Gastroesophageal sphincter (tissue), 4 donors: ENCODE data around the gene NUDT14. TPM values are rescaled to one million over a fixed set of nuclear protein-coding genes. Genes with fewer than 3 reads are reported as not detected.

ENCODE experiments used
- ATAC-seq: fragments of 150-250 bp; one replicate; pipeline ENCODE4 v1.9.1; 2016; ENCODE audit warnings: mild to moderate bottlenecking, moderate library complexity
- H3K27ac ChIP-seq, 4 donors: fragments of 200-600 bp; sonication (generic) in 3 of 4; 1 replicate in 3 of 4; 2 replicates in 1 of 4; pipeline ENCODE4 v1.5.1; 2016 to 2019
- H3K27me3 ChIP-seq: fragments of 200-600 bp; sonication (generic); one replicate; pipeline ENCODE4 v1.5.1; 2019
- H3K36me3 ChIP-seq, 2 donors: fragments of 200-600 bp; sonication (generic); one replicate each; pipeline ENCODE4 v1.5.1; 2019; ENCODE audit warnings: control low read depth in 1 of 2
- H3K4me1 ChIP-seq, 3 donors: fragments of 200-600 bp; sonication (generic); 1 replicate in 2 of 3; 2 replicates in 1 of 3; pipeline ENCODE4 v1.5.1; 2016 to 2019; ENCODE audit warnings: control low read depth in 2 of 3
- H3K4me3 ChIP-seq, 2 donors: fragments of 200-600 bp; sonication (generic); one replicate each; pipeline ENCODE4 v1.5.1; 2019; ENCODE audit warnings: mild to moderate bottlenecking in 1 of 2, moderate library complexity in 1 of 2
- H3K9me3 ChIP-seq, 3 donors: fragments of 200-600 bp; sonication (generic); one replicate each; pipeline ENCODE4 v1.5.1; 2017 to 2019; ENCODE audit warnings: control low read depth in 2 of 3
- EP300 ChIP-seq: sonication (generic); formaldehyde crosslinking; IDR thresholded peaks from one replicate; pipeline ENCODE4 v1.6.1; 2017; ENCODE audit warnings: antibody characterized with exemption, mild to moderate bottlenecking
- POLR2A ChIP-seq, 2 donors: fragments of 450-650 bp; IDR thresholded peaks; one replicate each; pipeline ENCODE4 v1.6.1; 2017; ENCODE audit warnings: antibody characterized with exemption in 2 of 2, mild to moderate bottlenecking in 2 of 2, moderate library complexity in 1 of 2
- POLR2AphosphoS5 ChIP-seq: sonication (generic); formaldehyde crosslinking; IDR thresholded peaks from one replicate; pipeline ENCODE4 v1.6.1; 2017; ENCODE audit warnings: antibody characterized with exemption
- WGBS, 2 donors: methylation state at CpG; one replicate each; pipeline ENCODE4 v1.1.5; 2018; ENCODE audit warnings: low coverage in 1 of 2; 5-methylcytosine and 5-hydroxymethylcytosine counted together
- total RNA-seq, 4 donors: library from RNA; depleted of rRNA; stranded (reverse); fragments of >200 nt; gene quantifications; one replicate each; pipeline ENCODE4 v1.1.0, GENCODE V29; 2016
- TF ChIP-seq, protein P1 (sequence below), 4 experiments: fragments of 200-600 bp in 2 of 4; fragments of 450-650 bp in 2 of 4; sonication (generic) in 1 of 4; IDR thresholded peaks; one replicate each; pipeline ENCODE4 v1.5.1; 2017 to 2019; ENCODE audit warnings: antibody characterized with exemption in 4 of 4, mild to moderate bottlenecking in 2 of 4, moderate library complexity in 2 of 4

The NUDT14 gene
- total RNA-seq, 4 donors from 2014 or later = 3.4 to 8.4 (median 4.6) TPM

DNA sequence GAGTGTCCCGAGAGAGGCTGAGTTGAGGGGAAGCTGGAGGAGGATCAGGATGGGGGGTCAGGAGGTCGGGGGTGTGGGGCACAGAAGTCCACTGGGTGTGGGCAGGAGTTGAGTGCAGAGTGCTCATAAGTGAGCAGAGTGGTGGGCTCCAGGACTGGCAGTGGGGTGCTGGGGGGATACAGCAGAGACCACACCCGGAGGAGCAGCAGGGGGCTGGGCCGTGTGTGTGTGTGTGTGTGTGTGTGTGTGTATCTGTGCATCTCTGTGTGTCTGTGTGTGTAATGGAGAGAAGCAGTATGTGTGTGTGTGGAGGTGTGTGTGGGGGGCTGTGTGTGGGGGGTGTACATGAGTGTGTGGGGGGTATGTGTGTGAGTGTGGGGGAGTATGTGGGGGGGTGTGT, 4.9 kb upstream of the NUDT14 start:
- TF ChIP-seq EP300 (no peak), POLR2AphosphoS5 (no peak), POLR2A (IDR thresholded peaks at IDR 0.05) (no peak)
- TF ChIP-seq, protein P1, sequence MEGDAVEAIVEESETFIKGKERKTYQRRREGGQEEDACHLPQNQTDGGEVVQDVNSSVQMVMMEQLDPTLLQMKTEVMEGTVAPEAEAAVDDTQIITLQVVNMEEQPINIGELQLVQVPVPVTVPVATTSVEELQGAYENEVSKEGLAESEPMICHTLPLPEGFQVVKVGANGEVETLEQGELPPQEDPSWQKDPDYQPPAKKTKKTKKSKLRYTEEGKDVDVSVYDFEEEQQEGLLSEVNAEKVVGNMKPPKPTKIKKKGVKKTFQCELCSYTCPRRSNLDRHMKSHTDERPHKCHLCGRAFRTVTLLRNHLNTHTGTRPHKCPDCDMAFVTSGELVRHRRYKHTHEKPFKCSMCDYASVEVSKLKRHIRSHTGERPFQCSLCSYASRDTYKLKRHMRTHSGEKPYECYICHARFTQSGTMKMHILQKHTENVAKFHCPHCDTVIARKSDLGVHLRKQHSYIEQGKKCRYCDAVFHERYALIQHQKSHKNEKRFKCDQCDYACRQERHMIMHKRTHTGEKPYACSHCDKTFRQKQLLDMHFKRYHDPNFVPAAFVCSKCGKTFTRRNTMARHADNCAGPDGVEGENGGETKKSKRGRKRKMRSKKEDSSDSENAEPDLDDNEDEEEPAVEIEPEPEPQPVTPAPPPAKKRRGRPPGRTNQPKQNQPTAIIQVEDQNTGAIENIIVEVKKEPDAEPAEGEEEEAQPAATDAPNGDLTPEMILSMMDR (IDR thresholded peaks at IDR 0.05) = no peak
- Histone ChIP-seq H3K9me3 (peaks cover 0 to 8% (median 0%) of the 10 kb centered on the region in 3 donors), H3K36me3 (no peaks in the 10 kb centered on the region), H3K27ac (no peak overlapping the region), H3K27me3 (peaks cover 35% of the 10 kb centered on the region), H3K4me3 (no peak overlapping the region), H3K4me1 (peaks cover 0 to 13% (median 0%) of the 10 kb centered on the region in 3 donors)
- ATAC-seq = no peak
- 28 to 42% methylated on average over 3 of the region's 4 CpGs for WGBS, 2 donors

DNA sequence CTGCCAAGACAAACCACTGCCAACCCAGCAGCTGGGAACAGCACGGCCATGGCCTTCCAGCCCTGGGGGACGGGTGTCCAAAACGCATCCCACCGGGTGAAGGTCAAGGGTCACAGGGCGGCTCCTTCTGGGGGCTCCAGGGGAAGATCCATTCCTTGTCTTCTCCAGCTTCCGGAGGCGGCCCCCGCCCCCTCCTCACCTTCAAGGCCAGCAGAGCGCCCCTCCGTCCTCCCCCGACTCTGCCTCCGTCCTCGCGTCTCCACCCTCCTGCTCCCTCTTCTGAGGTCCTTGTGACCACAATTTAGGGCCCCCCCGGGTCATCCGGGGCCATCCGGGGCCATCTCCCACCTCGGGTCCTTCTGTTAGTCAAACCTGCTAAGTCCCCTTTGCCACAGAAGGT, 3.9 kb upstream of the NUDT14 start:
- TF ChIP-seq, protein P1 (IDR thresholded peaks at IDR 0.05) = no peak
- H3K27me3 ChIP-seq = peaks cover 30% of the 10 kb centered on the region
- no peak for ATAC-seq
- 84% methylated on average over 7 of the region's 18 CpGs; no CpG with 5 or more reads in 1 of the 2 donors for WGBS, 2 donors
- H3K4me3 ChIP-seq = no peak overlapping the region
- peaks cover 0 to 8% (median 0%) of the 10 kb centered on the region in 3 donors for H3K9me3 ChIP-seq
- H3K4me1 ChIP-seq = peaks cover 0 to 21% (median 7%) of the 10 kb centered on the region in 3 donors
- H3K36me3 ChIP-seq = no peaks in the 10 kb centered on the region
- no peak overlapping the region for H3K27ac ChIP-seq

DNA sequence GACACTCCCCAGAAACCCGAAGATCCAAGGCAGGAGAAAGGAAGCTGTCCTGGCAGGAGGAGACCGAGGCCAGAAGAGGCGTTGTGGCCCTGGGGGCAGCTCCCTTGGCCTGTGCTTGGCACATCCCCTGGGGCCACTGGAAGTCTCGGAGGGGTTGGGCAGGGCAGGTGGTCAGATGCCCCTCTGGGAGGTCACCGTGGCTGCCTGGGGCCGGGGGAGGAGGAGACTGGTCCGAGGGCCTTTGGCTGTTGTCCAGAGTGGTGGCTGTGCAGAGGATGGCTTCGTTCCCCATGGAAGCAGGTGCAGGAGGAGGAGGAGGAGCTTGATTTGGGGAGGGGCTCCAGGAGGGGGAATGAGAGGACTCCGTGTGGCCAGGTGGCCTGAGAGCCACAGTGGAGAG, 3.3 kb upstream of the NUDT14 start:
- Histone ChIP-seq H3K4me3 (no peak overlapping the region), H3K27ac (no peak overlapping the region), H3K4me1 (peaks cover 0 to 26% (median 7%) of the 10 kb centered on the region in 3 donors), H3K9me3 (peaks cover 0 to 8% (median 0%) of the 10 kb centered on the region in 3 donors), H3K36me3 (no peaks in the 10 kb centered on the region), H3K27me3 (peaks cover 30% of the 10 kb centered on the region)
- ATAC-seq = no peak
- TF ChIP-seq EP300 (no peak), POLR2AphosphoS5 (no peak), POLR2A (IDR thresholded peaks at IDR 0.05) (no peak)
- TF ChIP-seq, protein P1 (IDR thresholded peaks at IDR 0.05) = no peak
- WGBS, 2 donors = no CpG with 5 or more reads among the region's 9 CpGs

DNA sequence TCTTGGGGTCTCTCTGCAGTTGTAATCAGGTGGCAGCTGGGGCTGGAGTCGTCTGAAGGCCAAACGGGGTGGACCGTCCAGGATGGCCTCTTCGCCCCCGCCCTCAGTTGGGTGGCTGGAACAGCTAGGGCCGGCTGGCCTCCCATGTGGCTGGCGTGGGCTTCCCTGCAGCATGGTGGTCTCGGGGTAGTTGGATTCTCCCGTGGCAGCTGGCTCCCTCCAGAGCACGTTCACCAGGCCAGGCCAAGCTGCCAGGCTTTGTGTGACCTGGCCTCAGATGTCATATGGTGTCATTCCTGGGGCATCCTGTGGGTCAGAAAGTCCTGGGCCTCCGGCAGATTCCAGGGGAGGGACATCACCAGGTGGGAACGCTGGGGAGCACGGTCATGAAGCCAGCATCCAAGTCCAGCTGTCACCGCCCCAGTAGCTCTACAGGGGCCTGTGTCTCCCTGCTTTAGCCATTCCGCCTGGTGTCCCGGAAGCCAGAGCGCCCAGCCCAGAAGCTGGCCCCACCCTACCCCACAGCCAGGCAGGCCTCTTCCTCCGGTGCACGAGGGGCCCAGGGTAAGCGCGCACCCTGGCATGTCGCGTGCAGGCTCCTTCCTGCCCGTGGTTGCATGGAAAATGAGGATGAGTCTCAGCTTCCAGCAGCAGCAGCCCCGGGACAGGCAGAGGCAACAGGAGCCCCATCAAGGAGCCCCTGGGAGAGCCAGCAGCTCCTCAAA, 1.3 kb upstream of the NUDT14 start:
- TF ChIP-seq EP300 = no peak
- H3K36me3 ChIP-seq = no peaks in the 10 kb centered on the region
- H3K27me3 ChIP-seq = peaks cover 11% of the 10 kb centered on the region
- no peak for ATAC-seq
- H3K4me3 ChIP-seq = no peak overlapping the region
- H3K27ac ChIP-seq = peak overlapping the region in 1 of 4 donors; percentile 15
- H3K9me3 ChIP-seq = no peaks in the 10 kb centered on the region
- peaks cover 0 to 27% (median 7%) of the 10 kb centered on the region in 3 donors for H3K4me1 ChIP-seq
- WGBS, 2 donors = 79% methylated on average over 6 of the region's 25 CpGs; no CpG with 5 or more reads in 1 of the 2 donors

DNA sequence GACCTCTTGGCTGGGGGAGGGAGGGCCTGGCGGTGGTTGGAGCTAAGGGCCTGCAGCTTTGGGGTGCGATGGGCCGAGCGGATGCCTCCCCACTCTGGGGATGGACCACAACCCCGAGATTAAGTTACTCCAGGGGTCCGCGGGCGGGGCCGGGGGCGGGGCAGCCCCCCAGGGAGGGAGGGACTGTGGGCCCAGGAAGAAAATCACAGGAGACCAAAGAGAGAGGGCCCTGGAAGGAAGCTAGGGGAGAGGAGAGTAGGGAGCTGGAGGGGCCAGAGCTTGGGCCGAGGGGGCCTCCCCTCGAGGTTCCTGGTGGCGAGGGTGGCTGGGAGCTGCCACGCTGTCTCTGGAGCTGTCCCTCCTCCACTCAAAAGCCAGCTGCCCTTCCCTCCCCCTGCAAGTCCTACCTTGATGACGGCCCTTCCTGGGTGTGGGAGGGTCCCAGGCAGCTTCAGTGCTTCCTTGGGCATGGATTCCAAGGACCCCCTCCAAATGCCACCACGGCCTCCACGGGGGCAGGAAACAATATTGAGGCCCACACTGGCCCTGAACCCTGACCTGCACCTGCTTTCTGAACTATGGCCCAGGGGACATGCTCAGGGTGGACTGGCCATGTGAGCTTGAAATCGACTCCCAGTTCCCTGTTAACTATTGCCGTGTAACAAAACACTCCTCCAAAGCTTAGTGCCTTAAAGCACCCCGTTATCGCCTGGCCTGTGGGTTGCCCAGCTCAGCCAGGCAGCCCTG, 610 bp upstream of the NUDT14 start:
- Histone ChIP-seq H3K36me3 (no peaks in the 10 kb centered on the region), H3K9me3 (no peaks in the 10 kb centered on the region), H3K4me3 (peak overlapping the region in 1 of 2 donors; percentile 65), H3K4me1 (peaks cover 0 to 27% (median 7%) of the 10 kb centered on the region in 3 donors), H3K27ac (peak overlapping the region in 1 of 4 donors; percentile 42), H3K27me3 (peaks cover 8% of the 10 kb centered on the region)
- no peak for ATAC-seq
- WGBS, 2 donors = no CpG with 5 or more reads among the region's 21 CpGs
- TF ChIP-seq POLR2AphosphoS5 = no peak
- no peak for TF ChIP-seq POLR2A (IDR thresholded peaks at IDR 0.05)
- no peak for TF ChIP-seq EP300
- TF ChIP-seq, protein P1 (IDR thresholded peaks at IDR 0.05) = no peak
